K562 (cell line): Measurements from ENCODE around the gene FXYD3. TPM values are rescaled to one million over a fixed set of nuclear protein-coding genes. Genes with fewer than 3 reads are reported as not detected.

Source experiments
- ARID2 ChIP-seq: fragments of 450-650 bp; IDR thresholded peaks from 2 replicates; pipeline ENCODE4 v1.6.1; 2017; ENCODE audit warnings: antibody characterized with exemption, mild to moderate bottlenecking
- ARNT ChIP-seq, 2 experiments: fragments of 450-650 bp; IDR thresholded peaks; 2 replicates each; pipeline ENCODE4 v1.6.1; 2016; ENCODE audit warnings: mild to moderate bottlenecking in 1 of 2
- BHLHE40 ChIP-seq: IDR thresholded peaks from 2 replicates; pipeline ENCODE4 v1.6.1; 2011; ENCODE audit warnings: low read length, improper control_type of control experiment
- CC2D1A ChIP-seq: fragments of 450-650 bp; IDR thresholded peaks from 2 replicates; pipeline ENCODE4 v1.6.1; 2017; ENCODE audit warnings: mild to moderate bottlenecking
- KLF16 ChIP-seq: IDR thresholded peaks from 2 replicates; pipeline ENCODE4 v1.6.1; 2016; ENCODE audit warnings: antibody characterized with exemption
- SP1 ChIP-seq: sonication (generic); formaldehyde crosslinking; IDR thresholded peaks from 2 replicates; pipeline ENCODE4 v1.8.1; 2022; ENCODE audit warnings: mild to moderate bottlenecking, missing genetic modification reagents
- ZNF707 ChIP-seq: fragments of 250-450 bp; sonication (Bioruptor Pico); conservative IDR thresholded peaks from 2 replicates; pipeline ENCODE4 v1.8.0; 2022; ENCODE audit warnings: inconsistent platforms, mild to moderate bottlenecking, moderate library complexity
- polyA plus RNA-seq, 8 experiments: library from polyadenylated mRNA; depleted of rRNA in 4 of 8; stranded (reverse) in 5 of 8; unstranded in 3 of 8; fragments of >200 nt; fragmentation: Nextera tagmentation in 2 of 8; fragmentation: Illumina TruSeq in 1 of 8; extraction: Ambion mirVana in 2 of 8; extraction: Trizol in 1 of 8; gene quantifications; 2 replicates each; pipeline versions ENCODE4 v1.2.1 to v1.2.3, GENCODE V29; 2011 to 2014; ENCODE audit warnings: inconsistent platforms in 1 of 8, missing spikeins in 1 of 8
- total RNA-seq, 7 experiments: library from RNA; depleted of rRNA in 6 of 7; stranded (reverse); fragments of >200 nt in 6 of 7; fragmentation: Illumina TruSeq in 2 of 7; extraction: Trizol in 2 of 7; gene quantifications; 2 replicates each; pipeline versions ENCODE4 v1.2.1 to v1.2.3, GENCODE V29; 2011 to 2021; ENCODE audit warnings: low replicate concordance in 1 of 7
- TF ChIP-seq, protein P1 (sequence below), 2 experiments: fragments of 450-650 bp; IDR thresholded peaks; 2 replicates each; pipeline ENCODE4 v1.6.1; 2016; ENCODE audit warnings: mild to moderate bottlenecking in 2 of 2, borderline replicate concordance in 1 of 2, low read depth in 1 of 2, moderate library complexity in 1 of 2
- TF ChIP-seq, protein P2 (sequence below): fragments of 450-650 bp; IDR thresholded peaks from 2 replicates; pipeline ENCODE4 v1.6.1; 2016; ENCODE audit warnings: antibody characterized with exemption
- TF ChIP-seq, protein P3 (sequence below): sonication (generic); formaldehyde crosslinking; IDR thresholded peaks from 2 replicates; pipeline ENCODE4 v1.8.0; 2023; ENCODE audit warnings: mild to moderate bottlenecking, missing genetic modification reagents
- TF ChIP-seq, protein P4 (sequence below): sonication (generic); formaldehyde crosslinking; IDR thresholded peaks from 2 replicates; pipeline ENCODE4 v1.8.0; 2022; ENCODE audit warnings: missing genetic modification reagents, mild to moderate bottlenecking, borderline replicate concordance

FXYD3 gene
- total and polyA plus RNA-seq, 9 of the 15 experiments (the other 6 are each of a cell fraction or from before 2014, with no cell fraction given) = 0.24 TPM; not detected in 8

DNA sequence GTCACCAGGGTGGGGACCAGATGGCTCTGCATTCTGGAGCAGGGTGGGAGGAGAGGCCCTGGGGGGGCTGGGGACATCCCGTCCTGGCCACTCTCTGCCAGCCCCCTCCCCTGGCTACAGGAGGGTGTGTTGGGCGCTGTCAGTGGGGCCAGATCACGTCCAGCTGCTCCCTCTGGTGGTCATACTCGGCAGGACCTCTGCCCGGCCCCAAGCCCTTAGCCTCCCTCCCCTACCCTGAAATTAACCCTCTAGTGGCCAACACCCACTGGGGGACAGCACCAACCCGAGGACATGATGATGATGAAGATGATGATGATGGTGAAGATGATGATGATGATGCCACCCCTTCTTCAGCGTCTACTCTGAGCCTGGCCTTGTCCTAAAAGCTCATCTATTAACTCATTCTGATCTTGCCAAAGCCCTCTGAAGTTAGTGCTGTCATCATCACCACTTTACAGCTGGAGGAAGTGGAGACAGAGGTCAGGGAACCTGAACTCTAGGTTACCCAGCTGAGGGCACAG, 19.8 kb downstream of the FXYD3 start (continued):
- peak; percentile 72 for TF ChIP-seq SP1 (CRISPR knock-in tag)
- TF ChIP-seq, protein P1, sequence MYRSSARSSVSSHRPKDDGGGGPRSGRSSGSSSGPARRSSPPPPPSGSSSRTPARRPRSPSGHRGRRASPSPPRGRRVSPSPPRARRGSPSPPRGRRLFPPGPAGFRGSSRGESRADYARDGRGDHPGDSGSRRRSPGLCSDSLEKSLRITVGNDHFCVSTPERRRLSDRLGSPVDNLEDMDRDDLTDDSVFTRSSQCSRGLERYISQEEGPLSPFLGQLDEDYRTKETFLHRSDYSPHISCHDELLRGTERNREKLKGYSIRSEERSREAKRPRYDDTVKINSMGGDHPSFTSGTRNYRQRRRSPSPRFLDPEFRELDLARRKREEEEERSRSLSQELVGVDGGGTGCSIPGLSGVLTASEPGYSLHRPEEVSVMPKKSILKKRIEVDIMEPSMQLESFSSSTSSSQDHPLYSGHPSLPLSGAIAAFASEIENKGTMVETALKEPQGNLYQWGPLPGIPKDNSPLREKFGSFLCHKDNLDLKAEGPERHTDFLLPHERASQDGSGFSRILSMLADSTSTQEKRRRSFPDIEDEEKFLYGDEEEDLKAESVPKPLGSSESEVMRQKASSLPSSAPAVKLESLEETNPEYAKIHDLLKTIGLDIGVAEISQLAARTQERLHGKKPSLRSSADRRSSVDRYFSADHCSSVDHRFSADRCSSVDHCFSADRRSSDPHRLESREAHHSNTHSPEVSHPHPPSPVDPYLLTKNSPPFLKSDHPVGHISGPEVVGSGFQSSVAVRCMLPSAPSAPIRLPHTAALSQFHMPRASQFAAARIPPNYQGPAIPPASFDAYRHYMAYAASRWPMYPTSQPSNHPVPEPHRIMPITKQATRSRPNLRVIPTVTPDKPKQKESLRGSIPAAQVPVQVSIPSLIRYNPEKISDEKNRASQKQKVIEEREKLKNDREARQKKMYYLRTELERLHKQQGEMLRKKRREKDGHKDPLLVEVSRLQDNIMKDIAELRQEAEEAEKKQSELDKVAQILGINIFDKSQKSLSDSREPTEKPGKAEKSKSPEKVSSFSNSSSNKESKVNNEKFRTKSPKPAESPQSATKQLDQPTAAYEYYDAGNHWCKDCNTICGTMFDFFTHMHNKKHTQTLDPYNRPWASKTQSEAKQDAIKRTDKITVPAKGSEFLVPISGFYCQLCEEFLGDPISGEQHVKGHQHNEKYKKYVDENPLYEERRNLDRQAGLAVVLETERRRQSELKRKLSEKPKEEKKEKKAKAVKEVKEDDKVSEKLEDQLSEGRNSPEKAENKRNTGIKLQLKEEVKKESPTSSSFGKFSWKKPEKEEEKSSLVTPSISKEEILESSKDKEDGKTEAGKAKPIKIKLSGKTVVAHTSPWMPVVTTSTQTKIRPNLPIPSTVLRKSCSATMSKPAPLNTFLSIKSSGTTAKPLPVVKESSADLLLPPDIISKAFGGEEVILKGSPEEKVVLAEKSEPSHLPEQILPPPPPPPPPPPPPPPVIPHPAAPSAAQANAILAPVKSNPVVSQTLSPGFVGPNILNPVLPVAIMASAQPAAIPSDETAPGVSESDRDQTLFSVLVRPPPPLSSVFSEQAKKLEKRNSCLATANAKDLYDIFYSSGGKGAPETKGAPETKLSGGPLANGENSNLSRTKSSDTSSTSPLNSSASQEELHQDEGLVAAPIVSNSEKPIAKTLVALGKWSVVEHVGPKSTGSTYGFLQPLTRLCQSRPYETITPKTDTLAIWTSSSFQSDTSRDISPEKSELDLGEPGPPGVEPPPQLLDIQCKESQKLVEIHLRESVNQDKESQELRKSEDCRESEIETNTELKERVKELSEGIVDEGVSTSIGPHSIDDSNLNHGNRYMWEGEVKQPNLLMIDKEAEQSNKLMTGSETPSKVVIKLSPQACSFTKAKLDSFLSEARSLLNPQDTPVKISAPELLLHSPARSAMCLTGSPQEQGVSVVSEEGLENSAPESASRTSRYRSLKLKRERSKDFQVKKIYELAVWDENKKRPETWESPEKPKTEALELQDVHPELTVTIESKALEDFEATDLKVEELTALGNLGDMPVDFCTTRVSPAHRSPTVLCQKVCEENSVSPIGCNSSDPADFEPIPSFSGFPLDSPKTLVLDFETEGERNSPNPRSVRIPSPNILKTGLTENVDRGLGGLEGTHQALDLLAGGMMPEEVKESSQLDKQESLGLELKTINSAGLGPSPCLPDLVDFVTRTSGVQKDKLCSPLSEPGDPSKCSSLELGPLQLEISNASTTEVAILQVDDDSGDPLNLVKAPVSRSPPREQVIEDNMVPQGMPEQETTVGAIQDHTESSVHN (IDR thresholded peaks at IDR 0.05; ENCODE audit: borderline replicate concordance in 1 of 2, low read depth in 1 of 2) = peak in 1 of 2 experiments; percentile 51; a peak in 1 of 4 replicates
- TF ChIP-seq, protein P2, sequence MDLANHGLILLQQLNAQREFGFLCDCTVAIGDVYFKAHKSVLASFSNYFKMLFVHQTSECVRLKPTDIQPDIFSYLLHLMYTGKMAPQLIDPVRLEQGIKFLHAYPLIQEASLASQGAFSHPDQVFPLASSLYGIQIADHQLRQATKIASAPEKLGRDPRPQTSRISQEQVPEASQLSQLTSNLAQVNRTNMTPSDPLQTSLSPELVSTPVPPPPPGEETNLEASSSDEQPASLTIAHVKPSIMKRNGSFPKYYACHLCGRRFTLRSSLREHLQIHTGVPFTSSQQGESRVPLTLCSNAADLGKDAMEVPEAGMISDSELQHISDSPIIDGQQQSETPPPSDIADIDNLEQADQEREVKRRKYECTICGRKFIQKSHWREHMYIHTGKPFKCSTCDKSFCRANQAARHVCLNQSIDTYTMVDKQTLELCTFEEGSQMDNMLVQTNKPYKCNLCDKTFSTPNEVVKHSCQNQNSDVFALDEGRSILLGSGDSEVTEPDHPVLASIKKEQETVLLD = peak; percentile 90
- TF ChIP-seq CC2D1A = peak; percentile 70; the same call in 1 of the 2 replicates
- peak; percentile 76 for TF ChIP-seq ARID2
- TF ChIP-seq, protein P3, sequence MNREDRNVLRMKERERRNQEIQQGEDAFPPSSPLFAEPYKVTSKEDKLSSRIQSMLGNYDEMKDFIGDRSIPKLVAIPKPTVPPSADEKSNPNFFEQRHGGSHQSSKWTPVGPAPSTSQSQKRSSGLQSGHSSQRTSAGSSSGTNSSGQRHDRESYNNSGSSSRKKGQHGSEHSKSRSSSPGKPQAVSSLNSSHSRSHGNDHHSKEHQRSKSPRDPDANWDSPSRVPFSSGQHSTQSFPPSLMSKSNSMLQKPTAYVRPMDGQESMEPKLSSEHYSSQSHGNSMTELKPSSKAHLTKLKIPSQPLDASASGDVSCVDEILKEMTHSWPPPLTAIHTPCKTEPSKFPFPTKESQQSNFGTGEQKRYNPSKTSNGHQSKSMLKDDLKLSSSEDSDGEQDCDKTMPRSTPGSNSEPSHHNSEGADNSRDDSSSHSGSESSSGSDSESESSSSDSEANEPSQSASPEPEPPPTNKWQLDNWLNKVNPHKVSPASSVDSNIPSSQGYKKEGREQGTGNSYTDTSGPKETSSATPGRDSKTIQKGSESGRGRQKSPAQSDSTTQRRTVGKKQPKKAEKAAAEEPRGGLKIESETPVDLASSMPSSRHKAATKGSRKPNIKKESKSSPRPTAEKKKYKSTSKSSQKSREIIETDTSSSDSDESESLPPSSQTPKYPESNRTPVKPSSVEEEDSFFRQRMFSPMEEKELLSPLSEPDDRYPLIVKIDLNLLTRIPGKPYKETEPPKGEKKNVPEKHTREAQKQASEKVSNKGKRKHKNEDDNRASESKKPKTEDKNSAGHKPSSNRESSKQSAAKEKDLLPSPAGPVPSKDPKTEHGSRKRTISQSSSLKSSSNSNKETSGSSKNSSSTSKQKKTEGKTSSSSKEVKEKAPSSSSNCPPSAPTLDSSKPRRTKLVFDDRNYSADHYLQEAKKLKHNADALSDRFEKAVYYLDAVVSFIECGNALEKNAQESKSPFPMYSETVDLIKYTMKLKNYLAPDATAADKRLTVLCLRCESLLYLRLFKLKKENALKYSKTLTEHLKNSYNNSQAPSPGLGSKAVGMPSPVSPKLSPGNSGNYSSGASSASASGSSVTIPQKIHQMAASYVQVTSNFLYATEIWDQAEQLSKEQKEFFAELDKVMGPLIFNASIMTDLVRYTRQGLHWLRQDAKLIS = no peak
- TF ChIP-seq ZNF707 (CRISPR knock-in tag) = no peak
- TF ChIP-seq BHLHE40 = no peak
- TF ChIP-seq, protein P4, sequence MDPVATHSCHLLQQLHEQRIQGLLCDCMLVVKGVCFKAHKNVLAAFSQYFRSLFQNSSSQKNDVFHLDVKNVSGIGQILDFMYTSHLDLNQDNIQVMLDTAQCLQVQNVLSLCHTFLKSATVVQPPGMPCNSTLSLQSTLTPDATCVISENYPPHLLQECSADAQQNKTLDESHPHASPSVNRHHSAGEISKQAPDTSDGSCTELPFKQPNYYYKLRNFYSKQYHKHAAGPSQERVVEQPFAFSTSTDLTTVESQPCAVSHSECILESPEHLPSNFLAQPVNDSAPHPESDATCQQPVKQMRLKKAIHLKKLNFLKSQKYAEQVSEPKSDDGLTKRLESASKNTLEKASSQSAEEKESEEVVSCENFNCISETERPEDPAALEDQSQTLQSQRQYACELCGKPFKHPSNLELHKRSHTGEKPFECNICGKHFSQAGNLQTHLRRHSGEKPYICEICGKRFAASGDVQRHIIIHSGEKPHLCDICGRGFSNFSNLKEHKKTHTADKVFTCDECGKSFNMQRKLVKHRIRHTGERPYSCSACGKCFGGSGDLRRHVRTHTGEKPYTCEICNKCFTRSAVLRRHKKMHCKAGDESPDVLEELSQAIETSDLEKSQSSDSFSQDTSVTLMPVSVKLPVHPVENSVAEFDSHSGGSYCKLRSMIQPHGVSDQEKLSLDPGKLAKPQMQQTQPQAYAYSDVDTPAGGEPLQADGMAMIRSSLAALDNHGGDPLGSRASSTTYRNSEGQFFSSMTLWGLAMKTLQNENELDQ (CRISPR knock-in tag) = 0 out of 2 replicates have a peak, but pooled peaks have one; percentile 51
- peak; percentile 25; the same call in 1 of the 2 replicates for TF ChIP-seq KLF16
- peak in 1 of 2 experiments; percentile 61; a peak in 1 of 4 replicates for TF ChIP-seq ARNT (IDR thresholded peaks at IDR 0.05)
